HUES48 (cell line): Measurements from ENCODE around the gene DNAJA2.

ENCODE experiments used
- H3K27ac ChIP-seq: one replicate; pipeline ENCODE4 v1.7.0; 2013; ENCODE audit warnings: low read depth, low read length, inconsistent platforms
- H3K27me3 ChIP-seq: 2 replicates; pipeline ENCODE4 v1.6.1; 2013; ENCODE audit warnings: mild to moderate bottlenecking, low read length; ENCODE audit not compliant: control insufficient read depth, insufficient read depth
- H3K36me3 ChIP-seq: 2 replicates; pipeline ENCODE4 v1.6.1; 2013; ENCODE audit warnings: low read length; ENCODE audit not compliant: control insufficient read depth, insufficient read depth
- H3K4me1 ChIP-seq: 2 replicates; pipeline ENCODE4 v1.6.1; 2013; ENCODE audit warnings: mild to moderate bottlenecking, low read length; ENCODE audit not compliant: control insufficient read depth, insufficient read depth
- H3K4me3 ChIP-seq: 2 replicates; pipeline ENCODE4 v1.5.1; 2013; ENCODE audit warnings: mild to moderate bottlenecking, low read depth, low read length
- H3K9ac ChIP-seq: 2 replicates; pipeline ENCODE4 v1.6.1; 2013; ENCODE audit warnings: mild to moderate bottlenecking, low read depth, low read length, moderate library complexity
- H3K9me3 ChIP-seq: 2 replicates; pipeline ENCODE4 v1.6.1; 2013; ENCODE audit warnings: low read length; ENCODE audit not compliant: control insufficient read depth, insufficient read depth

The DNAJA2 gene

DNA sequence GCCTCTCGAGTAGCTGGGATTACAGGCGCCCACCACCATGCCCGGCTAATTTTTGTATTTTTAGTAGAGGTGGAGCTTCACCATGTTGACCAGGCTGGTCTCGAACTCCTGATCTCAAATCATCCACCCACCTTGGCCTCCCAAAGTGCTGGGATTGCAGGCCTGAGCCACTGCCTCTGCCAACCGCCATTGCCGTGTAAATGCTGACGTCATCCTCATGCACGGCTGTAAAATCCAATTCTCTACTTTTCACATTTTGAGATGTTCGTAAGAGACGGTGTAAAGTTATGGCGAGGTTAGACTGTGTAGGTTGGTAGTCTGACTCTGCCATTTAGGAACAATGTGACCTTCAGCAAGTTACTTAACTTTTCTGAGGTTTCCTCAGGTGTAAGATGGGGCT, 1.7 kb upstream of the DNAJA2 start:
- H3K9me3 ChIP-seq = no peaks in the 10 kb centered on the region
- H3K36me3 ChIP-seq = peaks cover 16% of the 10 kb centered on the region
- H3K4me1 ChIP-seq = peaks cover 28% of the 10 kb centered on the region
- no peak overlapping the region for H3K4me3 ChIP-seq
- no peak overlapping the region for H3K27ac ChIP-seq
- no peaks in the 10 kb centered on the region for H3K27me3 ChIP-seq
- H3K9ac ChIP-seq = no peak overlapping the region

DNA sequence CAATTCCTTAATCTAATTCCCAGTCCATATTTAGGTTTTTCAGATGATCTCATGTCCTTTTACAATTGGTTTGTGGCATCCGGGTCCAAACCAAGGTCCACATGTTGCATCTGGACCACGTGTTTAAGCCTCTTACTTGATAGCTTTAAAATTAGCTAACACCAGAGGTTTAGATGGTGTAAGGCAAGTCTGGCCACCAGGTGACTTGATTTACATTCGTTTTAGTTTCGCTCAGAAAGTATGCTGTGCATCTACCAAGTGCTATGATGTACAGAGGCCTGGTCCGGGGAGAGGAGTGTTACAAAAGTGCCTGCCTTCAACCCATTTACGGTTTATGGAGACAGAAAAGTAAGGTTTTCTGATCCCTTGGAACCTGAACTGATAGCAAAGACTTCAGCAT, 878 bp upstream of the DNAJA2 start:
- H3K27ac ChIP-seq = peak overlapping the region; percentile 94
- peaks cover 24% of the 10 kb centered on the region for H3K36me3 ChIP-seq
- no peaks in the 10 kb centered on the region for H3K9me3 ChIP-seq
- peak overlapping the region; percentile 32; the same call in 1 of the 2 replicates for H3K9ac ChIP-seq
- peak overlapping the region; percentile 91 for H3K4me3 ChIP-seq
- H3K27me3 ChIP-seq = no peaks in the 10 kb centered on the region
- H3K4me1 ChIP-seq = peaks cover 32% of the 10 kb centered on the region

DNA sequence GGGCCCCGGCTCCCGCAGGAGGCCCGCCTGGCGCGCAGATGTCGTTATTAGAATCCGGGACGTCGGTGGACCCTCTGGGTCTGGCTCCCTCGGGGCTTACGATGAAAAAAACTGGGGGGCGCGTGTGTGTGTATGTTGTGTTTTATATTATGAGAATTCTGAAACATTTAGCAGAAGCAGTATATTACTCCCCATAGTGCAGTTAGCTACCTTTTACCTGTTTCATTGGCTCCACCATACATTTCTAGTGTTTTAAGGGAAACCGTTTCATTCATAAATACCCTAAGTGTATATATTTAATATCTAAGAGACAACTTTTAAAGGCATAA, 486 bp upstream of the DNAJA2 start:
- H3K9ac ChIP-seq = peak overlapping the region; percentile 85
- H3K27me3 ChIP-seq = no peaks in the 10 kb centered on the region
- H3K9me3 ChIP-seq = no peaks in the 10 kb centered on the region
- peaks cover 34% of the 10 kb centered on the region for H3K4me1 ChIP-seq
- H3K4me3 ChIP-seq = peak overlapping the region; percentile 91
- peaks cover 28% of the 10 kb centered on the region for H3K36me3 ChIP-seq
- peak overlapping the region; percentile 94 for H3K27ac ChIP-seq

DNA sequence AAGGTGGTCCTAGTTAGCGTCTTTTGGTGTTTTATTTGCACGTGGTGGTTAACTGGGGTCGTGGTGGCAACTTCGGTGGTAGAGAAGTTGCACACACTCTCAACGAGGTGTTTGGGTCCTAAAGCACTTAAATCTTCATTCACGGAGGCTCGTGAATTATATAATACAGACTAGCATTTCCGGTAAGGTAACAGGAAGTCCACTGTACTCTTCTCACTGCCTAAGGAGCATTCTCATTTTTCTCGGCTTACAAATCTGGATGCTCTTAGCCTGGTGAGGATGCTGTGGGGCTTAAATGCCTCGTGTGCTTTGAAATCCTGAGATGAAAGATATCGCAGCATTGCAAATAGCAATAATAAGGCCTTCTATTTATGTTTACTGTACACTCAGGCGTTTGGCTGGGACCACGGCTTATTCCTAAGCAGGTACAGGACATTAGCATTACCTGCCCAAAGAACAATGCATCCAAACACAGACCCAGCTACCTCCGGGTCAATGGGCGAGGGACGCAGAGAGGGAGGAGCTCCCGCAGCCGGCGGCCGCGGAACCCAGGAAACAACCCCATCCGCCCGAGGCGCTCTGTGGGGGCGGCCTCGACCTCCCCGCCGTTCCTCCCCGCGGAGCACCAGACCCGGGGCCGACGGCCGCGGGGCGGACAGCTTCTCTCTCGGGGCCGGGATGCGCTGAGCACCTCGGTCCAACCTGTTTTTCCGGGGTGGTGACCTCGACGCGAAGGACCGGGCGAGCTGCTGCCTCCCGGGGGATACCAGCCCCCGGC, 856 bp downstream of the DNAJA2 start:
- H3K9me3 ChIP-seq = no peaks in the 10 kb centered on the region
- peak overlapping the region; percentile 94 for H3K27ac ChIP-seq
- H3K27me3 ChIP-seq = no peaks in the 10 kb centered on the region
- peaks cover 34% of the 10 kb centered on the region for H3K4me1 ChIP-seq
- H3K36me3 ChIP-seq = peaks cover 41% of the 10 kb centered on the region
- H3K9ac ChIP-seq = peak overlapping the region; percentile 85
- H3K4me3 ChIP-seq = peak overlapping the region; percentile 91

DNA sequence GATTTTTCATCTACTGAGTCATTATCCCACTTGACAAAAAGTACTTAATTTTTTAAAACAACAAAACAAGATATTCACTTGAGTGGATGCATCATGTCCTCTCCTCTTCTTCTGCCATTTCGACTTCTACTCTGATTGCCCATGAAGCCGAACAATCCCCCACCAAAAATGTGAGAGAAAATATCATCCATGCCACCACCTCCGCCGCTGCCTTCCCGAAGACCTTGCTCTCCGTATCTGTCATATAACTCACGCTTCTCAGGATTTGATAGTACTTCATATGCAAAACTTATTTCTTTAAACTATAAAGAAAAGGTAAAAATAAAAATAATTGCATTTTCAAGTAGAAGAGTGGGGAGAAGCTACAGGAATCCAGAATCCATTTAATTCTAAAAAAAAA, 2.2 kb downstream of the DNAJA2 start:
- Histone ChIP-seq H3K9ac (no peak overlapping the region), H3K9me3 (no peaks in the 10 kb centered on the region), H3K4me1 (peaks cover 29% of the 10 kb centered on the region), H3K36me3 (peaks cover 54% of the 10 kb centered on the region), H3K4me3 (peak overlapping the region; percentile 91; the same call in 1 of the 2 replicates), H3K27me3 (no peaks in the 10 kb centered on the region), H3K27ac (no peak overlapping the region)

DNA sequence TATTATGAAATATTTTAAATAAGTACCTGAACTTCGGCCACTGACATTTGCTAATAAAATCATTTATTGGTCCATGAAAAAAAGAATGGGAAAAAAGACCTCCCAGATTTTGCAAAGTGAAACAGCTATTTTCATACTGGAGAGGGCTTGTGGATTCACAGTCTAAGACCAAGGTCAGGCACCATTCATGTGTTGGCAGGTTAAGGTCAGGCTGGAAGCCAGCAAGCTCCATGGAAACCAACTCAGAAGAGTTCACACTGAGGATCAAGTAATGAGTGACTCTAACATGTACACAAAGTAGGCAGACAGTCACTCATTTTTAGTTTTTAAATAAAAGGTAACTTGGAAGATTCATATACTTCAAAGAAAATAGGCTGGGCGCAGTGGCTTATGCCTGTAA, 3.4 kb downstream of the DNAJA2 start:
- peaks cover 66% of the 10 kb centered on the region for H3K36me3 ChIP-seq
- H3K9ac ChIP-seq = no peak overlapping the region
- no peak overlapping the region for H3K27ac ChIP-seq
- H3K9me3 ChIP-seq = no peaks in the 10 kb centered on the region
- H3K27me3 ChIP-seq = no peaks in the 10 kb centered on the region
- no peak overlapping the region for H3K4me3 ChIP-seq
- peaks cover 24% of the 10 kb centered on the region for H3K4me1 ChIP-seq

DNA sequence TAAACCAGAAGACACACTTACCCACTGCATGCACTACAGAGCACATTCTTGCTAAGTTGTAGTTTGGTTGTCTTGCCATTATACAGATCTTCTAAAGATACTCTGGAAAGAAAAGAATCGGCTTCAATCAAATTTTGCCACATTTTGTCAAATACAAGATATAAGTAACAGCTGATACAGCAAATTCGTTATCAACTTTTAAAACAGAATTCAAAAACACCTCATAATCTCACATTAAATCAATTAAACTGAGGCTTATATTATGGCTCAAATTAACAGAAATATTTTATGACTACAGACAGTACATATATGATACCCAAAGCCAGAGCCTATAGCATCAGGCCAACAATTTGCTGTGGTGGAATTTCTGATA, 5.4 kb downstream of the DNAJA2 start:
- no peaks in the 10 kb centered on the region for H3K9me3 ChIP-seq
- H3K4me1 ChIP-seq = peaks cover 17% of the 10 kb centered on the region
- H3K27me3 ChIP-seq = no peaks in the 10 kb centered on the region
- H3K9ac ChIP-seq = no peak overlapping the region
- H3K36me3 ChIP-seq = peaks cover 87% of the 10 kb centered on the region
- H3K27ac ChIP-seq = no peak overlapping the region
- no peak overlapping the region for H3K4me3 ChIP-seq

DNA sequence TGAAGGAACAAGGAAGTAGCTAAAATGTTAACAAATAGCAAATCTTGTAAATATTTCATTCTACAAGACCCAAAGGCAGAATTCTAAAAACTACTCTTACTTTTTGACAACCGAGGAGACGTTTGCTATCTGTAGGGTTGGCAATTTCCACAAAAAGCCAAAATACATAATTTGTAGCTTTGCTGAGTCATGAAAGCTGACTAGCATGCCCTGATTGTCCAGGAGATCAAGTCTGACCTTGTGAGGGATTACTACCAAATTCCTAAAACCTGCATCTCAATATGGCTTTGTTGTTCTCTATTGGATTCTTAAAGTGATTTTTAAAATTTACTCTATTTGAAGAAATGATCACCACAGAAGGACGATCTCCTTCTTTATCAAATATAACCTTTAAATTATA, 10.8 kb downstream of the DNAJA2 start:
- Histone ChIP-seq H3K4me1 (peaks cover 18% of the 10 kb centered on the region; the same call in 1 of the 2 replicates), H3K4me3 (no peak overlapping the region), H3K9ac (no peak overlapping the region), H3K27ac (peak overlapping the region; percentile 18), H3K27me3 (no peaks in the 10 kb centered on the region), H3K9me3 (no peaks in the 10 kb centered on the region), H3K36me3 (peaks cover 95% of the 10 kb centered on the region)

DNA sequence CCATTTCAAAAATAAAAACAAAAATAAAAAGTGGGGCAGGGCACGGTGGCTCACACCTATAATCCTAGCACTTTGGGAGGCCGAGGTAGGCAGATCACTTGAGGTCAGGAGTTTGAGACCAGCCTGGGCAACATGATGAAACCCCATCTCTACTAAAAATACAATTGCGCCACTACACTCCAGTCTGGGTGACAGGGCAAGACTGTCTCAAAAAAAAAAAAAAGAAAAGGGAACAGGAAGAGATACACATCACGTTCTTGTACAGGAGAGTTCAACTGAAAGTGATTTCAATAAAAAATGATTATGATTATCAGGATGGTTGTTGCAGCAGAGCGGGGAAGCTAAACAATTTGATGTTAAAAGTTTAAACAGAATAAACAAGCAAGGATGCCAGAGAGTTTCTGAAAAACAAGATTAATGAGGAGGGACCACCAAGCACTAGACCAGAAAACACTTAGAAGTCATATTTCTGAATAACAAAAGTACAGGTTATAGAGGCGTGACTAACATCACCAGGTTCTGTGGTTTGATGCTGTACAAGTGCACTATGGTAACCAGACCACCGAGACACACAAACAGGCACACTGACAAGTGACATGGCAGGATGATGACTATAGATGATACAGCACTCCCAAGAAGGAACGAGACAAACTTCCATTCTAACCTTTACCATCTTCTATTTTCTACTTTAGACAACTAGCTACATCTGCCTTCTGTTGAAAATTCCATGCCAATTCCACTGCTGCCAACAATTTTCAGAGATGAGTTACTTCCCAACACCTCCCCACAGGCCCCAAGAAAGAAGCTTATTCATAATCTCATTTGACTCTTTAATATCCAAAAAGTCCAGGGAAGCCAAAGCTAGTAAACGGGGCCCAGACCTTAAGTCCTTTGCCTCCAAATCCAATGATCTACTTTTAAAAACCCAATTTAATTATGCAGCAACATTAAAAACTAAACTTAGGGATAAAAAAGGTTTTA, 11.8 kb downstream of the DNAJA2 start:
- Histone ChIP-seq H3K9me3 (no peaks in the 10 kb centered on the region), H3K4me3 (no peak overlapping the region), H3K4me1 (peaks cover 18% of the 10 kb centered on the region; the same call in 1 of the 2 replicates), H3K27me3 (no peaks in the 10 kb centered on the region), H3K36me3 (peaks cover 95% of the 10 kb centered on the region), H3K27ac (no peak overlapping the region), H3K9ac (no peak overlapping the region)

DNA sequence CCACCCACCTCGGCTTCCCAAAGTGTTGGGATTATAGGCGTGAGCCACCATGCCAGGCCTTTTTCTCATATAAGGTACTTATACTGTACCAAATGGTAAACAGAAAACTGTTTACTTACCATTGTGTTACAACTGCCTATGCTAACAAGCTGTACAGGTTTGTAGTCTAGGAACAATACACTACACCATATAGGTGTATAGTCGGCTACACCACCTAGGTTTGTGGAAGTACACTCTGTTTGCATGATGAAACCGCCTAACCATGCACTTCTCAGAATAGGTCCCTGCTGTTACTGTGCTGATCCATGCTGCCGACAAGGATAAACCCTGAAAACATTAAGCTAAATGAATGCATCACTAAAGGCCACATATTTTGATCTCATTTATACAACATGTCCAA, 18.9 kb downstream of the DNAJA2 start:
- H3K36me3 ChIP-seq = peaks cover 51% of the 10 kb centered on the region
- H3K9me3 ChIP-seq = no peaks in the 10 kb centered on the region

DNA sequence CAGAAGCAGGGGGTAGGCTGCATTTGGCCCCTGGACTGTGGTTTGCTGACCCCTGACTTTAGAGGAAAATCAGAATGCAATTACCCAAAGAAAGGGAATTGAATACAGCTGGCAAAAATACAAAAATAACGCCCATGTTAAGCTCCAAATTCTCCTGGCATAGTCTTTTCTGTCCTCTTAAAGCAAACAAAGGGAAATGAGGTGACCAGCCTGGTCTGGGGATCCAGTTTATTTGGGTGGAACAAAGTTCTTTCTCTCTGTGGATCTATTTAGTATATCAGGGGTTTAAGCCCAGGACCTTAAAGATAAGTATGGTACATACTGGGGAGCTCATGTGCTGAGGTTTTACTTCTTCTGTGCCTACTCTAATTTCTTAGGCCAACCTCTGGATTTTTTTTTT, 23.5 kb downstream of the DNAJA2 start:
- Histone ChIP-seq H3K9ac (no peak overlapping the region), H3K27ac (no peak overlapping the region), H3K4me1 (no peaks in the 10 kb centered on the region), H3K27me3 (no peaks in the 10 kb centered on the region), H3K36me3 (peaks cover 8% of the 10 kb centered on the region), H3K9me3 (no peaks in the 10 kb centered on the region), H3K4me3 (no peak overlapping the region)

More for the DNA sequence above, 18.9 kb downstream of the DNAJA2 start:
- no peak overlapping the region for H3K27ac ChIP-seq
- no peak overlapping the region for H3K9ac ChIP-seq
- H3K27me3 ChIP-seq = no peaks in the 10 kb centered on the region
- H3K4me3 ChIP-seq = no peak overlapping the region
- peaks cover 7% of the 10 kb centered on the region; the same call in 1 of the 2 replicates for H3K4me1 ChIP-seq
